MM.1S (cell line): ENCODE measurements around the gene TBC1D14.

Experiments
- CTCF ChIP-seq: fragments of 300-600 bp; sonication (generic); IDR thresholded peaks from 2 replicates; pipeline ENCODE4 v1.5.1; 2016; ENCODE audit warnings: antibody characterized with exemption, low read length, mixed read lengths
- EZH2 ChIP-seq: fragments of 300-600 bp; sonication (generic); optimal IDR thresholded peaks from 2 replicates; pipeline ENCODE3; 2017; ENCODE audit warnings: low read depth, mild to moderate bottlenecking, antibody characterized with exemption, low read length, mixed read lengths
- EZH2phosphoT487 ChIP-seq: fragments of 300-600 bp; sonication (generic); IDR thresholded peaks from 2 replicates; pipeline ENCODE4 v1.6.1; 2018; ENCODE audit warnings: antibody characterized with exemption, low read length

- TF ChIP-seq CTCF (no peak), EZH2 (no peak), EZH2phosphoT487 (no peak)
Observed at GRCh38 chr4:7044137-7044930, 134.7 kb downstream of the TBC1D14 start.
